GM23248 (cell line): ENCODE data around the gene COX4I1.
"Not testable (repeated sequence)": the region's sequence is repeated elsewhere in the genome, so short reads cannot be mapped to it uniquely, and the experiment has no call there.

Experiments
- EZH2 ChIP-seq: fragments of 200-600 bp; sonication (generic); IDR thresholded peaks from 2 replicates; pipeline ENCODE4 v1.6.1; 2018; ENCODE audit warnings: antibody characterized with exemption, mild to moderate bottlenecking; ENCODE audit not compliant: insufficient read depth, poor library complexity, severe bottlenecking
- EZH2phosphoT487 ChIP-seq: fragments of 200-600 bp; sonication (generic); IDR thresholded peaks from 2 replicates; pipeline ENCODE4 v1.6.1; 2018; ENCODE audit warnings: antibody characterized with exemption, moderate library complexity, mild to moderate bottlenecking, low read depth; ENCODE audit not compliant: insufficient read depth

GRCh38 chr16:85817195-85817594, 17.7 kb downstream of the COX4I1 start:
- not testable (repeated sequence) for TF ChIP-seq EZH2, EZH2phosphoT487
